Astrocyte of the spinal cord (primary cell): ENCODE data around the gene NKAPL.
A peak's percentile ranks its signal among the peaks of the same experiment; 100 is the strongest.

ENCODE experiments used
- DNase-seq: peaks from one replicate; pipeline ENCODE4 v3.0.0; 2011; ENCODE audit warnings: low read depth, low spot score
- H3K4me3 ChIP-seq: 2 replicates; pipeline ENCODE4 v1.5.1; 2011; ENCODE audit warnings: low read depth, mild to moderate bottlenecking, low read length, moderate library complexity
- CTCF ChIP-seq: IDR thresholded peaks from 2 replicates; pipeline ENCODE4 v1.5.1; 2012; ENCODE audit warnings: low read depth, mild to moderate bottlenecking, low read length, inconsistent platforms
- in situ Hi-C: cut with HindIII; loops from 2 replicates; pipeline ENCODE4 v1.10.0; 2017; ENCODE audit warnings: low sequenced_read_pairs

The NKAPL gene

GRCh38 chr6:28258877-28259777 is at the start of gene NKAPL:
TSS of gene NKAPL (plus strand) at chr6:28259297. CDS start at chr6:28259372, 75 bp downstream.
- no peak for TF ChIP-seq CTCF
- in situ Hi-C loops, result no loop called here
- DNase-seq, result peak; percentile 53
- peak within 1 kb of the TSS; percentile 31 for H3K4me3 ChIP-seq

DNA sequence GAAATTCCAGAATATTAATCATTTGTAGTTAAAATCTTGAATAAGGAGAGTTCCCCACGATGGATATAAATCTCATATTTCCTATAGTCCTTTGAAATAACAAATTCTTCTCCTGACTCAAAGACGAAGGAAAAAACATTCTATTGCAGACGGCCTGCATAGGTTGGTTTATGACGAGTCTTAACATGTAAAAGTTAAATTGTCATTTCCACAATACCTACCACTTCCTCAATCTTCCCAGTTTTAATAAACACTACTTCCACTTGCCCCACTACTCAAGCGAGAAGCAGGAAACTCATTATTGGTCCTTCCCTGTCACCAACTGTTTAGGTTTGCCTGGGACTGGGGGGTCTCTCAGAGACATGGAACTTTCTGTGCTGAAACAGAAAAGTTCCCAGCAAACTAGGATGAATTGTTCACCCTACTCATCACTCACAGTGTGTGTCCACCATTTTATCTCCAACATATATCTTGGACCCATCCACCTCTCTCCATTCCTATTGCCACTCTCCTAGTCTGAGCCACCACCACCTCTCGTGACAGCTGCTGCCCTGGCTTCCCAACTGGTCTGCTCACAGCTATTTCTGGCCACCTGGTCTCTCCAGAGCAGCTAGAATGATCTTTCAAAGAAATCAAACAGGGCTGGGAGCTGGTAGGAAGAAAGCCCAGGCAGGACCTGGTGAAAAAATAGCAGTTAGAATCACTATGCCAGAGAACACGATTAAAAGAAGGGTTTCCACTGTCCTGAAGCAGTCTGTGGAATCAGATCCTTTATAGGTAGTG is 49.2 kb upstream of the NKAPL start:
- in situ Hi-C loops, result no loop called here
- DNase-seq, result no peak
- no peak overlapping the region for H3K4me3 ChIP-seq
- TF ChIP-seq CTCF, result no peak

DNA sequence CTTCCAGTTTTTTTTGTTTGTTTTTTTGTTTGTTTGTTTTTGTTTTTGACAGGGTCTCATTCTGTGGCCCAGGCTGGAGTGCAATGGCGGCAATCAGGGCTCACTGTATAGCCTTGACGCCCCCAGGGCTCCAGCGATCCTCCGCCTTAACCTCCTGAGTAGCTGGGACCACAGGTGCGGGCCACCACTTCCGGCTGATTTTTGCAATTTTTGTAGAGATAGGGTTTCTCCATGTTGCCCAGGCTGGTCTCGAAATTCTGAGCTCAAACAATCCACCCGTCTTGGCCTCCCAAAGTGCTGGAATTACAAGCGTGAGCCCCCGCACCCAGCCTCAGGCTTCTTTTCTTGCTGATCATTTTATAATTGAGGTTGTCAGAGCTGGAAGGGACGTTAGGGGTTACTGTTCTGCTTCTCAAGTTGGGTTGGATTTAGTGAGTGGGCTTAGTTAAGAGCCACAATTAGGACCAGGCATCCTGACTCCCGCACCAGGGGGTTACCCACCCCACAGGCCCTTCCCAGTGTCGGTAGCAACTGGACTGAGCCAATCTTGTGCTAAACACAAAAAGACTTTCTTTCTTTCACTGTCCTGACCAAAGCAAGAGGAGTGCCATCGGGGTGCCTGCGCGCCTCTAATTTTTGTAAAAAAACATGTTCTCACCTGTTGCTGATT is 47.1 kb upstream of the NKAPL start:
- no peak for TF ChIP-seq CTCF
- DNase-seq, result no peak
- in situ Hi-C loops, result no loop called here
- peak overlapping the region; percentile 56 for H3K4me3 ChIP-seq

DNA sequence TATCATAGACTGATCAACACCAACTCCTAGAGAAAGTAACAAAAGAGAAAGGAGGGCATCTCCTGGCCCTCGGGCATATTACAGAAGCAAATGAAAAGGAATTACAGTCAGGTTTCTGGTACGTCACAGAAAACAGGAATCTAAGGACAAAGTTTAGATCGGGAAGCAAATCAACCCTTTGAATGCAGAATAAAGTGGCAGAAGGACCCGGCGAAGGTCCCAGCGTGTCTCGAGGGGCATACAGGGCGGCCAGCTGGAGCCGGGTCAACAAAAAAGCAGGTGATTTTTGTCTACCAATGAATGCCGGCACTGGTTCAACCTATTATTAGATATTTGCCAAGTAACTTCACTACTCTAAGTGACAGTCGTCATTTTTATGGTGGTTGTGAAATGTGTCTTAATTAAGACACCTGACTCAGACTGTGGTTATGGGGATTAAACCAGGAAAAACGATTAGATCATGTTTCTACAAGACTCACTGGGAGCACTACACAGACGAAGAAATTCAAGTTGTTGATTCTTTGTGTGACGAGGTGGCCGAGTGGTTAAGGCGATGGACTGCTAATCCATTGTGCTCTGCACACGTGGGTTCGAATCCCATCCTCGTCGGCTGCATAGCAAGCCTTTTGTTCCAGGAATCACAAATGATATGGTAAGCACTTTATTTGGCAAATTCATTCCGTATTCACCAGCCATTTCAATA is 46.4 kb upstream of the NKAPL start:
- H3K4me3 ChIP-seq, result peak overlapping the region; percentile 56
- TF ChIP-seq CTCF, result no peak
- in situ Hi-C loops, result no loop called here
- DNase-seq, result peak; percentile 86

DNA sequence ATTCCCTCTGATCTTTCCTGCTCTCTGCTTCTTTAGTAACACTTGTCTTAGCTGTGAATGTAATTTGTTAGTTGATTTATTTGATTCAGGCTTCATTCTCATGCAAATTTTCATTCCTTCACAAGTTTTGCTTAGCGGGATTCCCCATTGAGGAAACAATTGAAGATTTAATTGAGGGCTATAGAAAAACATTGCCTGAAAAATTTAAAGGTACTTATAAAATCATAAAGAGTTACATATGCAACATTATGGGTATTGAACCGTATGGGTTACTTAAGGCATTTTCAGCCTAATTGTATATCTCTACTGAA is 45.9 kb upstream of the NKAPL start:
- H3K4me3 ChIP-seq, result no peak overlapping the region
- no peak for DNase-seq
- no peak for TF ChIP-seq CTCF
- in situ Hi-C loops, result no loop called here

DNA sequence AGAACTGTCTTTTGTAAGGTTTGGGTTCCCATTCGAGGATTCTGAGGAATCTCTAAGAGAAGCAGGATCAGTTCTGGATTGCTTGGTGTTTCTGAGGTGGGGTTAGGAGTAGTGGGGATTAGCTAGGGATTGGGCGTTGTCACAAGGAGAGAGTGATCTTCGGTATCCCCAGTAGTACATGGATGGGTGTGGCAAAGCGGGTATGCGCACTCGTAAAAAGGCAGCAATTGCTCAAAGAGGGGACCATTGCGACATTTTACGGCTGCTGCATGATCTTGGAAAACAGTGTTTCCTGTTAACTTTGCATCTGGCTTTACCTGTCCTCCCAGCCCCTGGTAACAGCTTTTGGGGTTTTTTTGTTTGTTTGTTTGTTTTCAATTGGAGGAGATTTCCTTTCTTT is 43.7 kb upstream of the NKAPL start:
- no peak for DNase-seq
- TF ChIP-seq CTCF, result no peak
- H3K4me3 ChIP-seq, result no peak overlapping the region
- in situ Hi-C loops, result no loop called here
